Peyer's patch (tissue), 4 donors: ENCODE data around the gene CNFN.

ENCODE experiments used
- POLR2A ChIP-seq, 2 donors: fragments of 450-650 bp; IDR thresholded peaks; one replicate each; pipeline ENCODE4 v1.5.1; 2017; ENCODE audit warnings: antibody characterized with exemption in 2 of 2, mild to moderate bottlenecking in 2 of 2, moderate library complexity in 2 of 2
- TF ChIP-seq, protein P1 (sequence below), 6 experiments: fragments of 450-650 bp in 4 of 6; fragments of 200-600 bp in 2 of 6; sonication (generic) in 1 of 6; IDR thresholded peaks; one replicate each; pipeline ENCODE4 v1.5.1; 2017 to 2019; ENCODE audit warnings: antibody characterized with exemption in 6 of 6, mild to moderate bottlenecking in 3 of 6, moderate library complexity in 1 of 6

DNA sequence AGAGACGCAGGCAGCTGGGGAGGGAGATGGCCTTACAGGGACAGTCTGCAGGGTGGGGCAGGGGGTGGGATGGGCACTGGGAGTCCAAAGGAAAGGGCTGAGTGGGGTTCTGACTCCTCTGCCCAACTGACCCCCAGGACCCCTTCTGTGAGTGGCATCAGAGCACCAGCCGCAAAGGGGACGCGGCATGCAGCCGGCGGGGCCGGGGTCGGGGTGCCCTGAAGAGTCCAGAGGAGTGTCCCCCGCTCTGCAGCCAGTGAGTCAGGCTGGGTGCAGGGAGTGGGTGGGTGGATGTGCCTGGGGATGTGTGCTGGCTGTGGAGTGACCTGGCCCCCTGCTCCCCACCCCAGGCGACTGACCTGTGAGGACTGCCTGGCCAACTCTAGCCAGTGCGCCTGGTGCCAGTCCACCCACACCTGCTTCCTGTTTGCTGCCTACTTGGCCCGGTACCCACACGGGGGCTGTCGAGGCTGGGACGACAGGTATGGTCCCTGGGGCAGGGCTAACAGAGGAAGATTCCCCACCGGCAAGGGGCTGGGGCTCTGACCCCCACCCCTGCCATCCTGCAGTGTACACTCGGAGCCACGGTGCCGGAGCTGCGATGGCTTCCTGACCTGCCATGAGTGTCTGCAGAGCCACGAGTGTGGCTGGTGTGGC lies 38.9 kb downstream of the CNFN start:
- TF ChIP-seq, protein P1, sequence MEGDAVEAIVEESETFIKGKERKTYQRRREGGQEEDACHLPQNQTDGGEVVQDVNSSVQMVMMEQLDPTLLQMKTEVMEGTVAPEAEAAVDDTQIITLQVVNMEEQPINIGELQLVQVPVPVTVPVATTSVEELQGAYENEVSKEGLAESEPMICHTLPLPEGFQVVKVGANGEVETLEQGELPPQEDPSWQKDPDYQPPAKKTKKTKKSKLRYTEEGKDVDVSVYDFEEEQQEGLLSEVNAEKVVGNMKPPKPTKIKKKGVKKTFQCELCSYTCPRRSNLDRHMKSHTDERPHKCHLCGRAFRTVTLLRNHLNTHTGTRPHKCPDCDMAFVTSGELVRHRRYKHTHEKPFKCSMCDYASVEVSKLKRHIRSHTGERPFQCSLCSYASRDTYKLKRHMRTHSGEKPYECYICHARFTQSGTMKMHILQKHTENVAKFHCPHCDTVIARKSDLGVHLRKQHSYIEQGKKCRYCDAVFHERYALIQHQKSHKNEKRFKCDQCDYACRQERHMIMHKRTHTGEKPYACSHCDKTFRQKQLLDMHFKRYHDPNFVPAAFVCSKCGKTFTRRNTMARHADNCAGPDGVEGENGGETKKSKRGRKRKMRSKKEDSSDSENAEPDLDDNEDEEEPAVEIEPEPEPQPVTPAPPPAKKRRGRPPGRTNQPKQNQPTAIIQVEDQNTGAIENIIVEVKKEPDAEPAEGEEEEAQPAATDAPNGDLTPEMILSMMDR (IDR thresholded peaks at IDR 0.05) = no peak
- TF ChIP-seq POLR2A (IDR thresholded peaks at IDR 0.05) = no peak
